Stimulated activated naive CD8-positive, alpha-beta T cell treated with anti-CD3 and anti-CD28 coated beads, Interleukin-15, Interleukin-2, amounts not matched to agents 100 U/mL and 50 U/mL, for 24 hours (primary cell): ENCODE measurements around the gene PIEZO1.
A peak's percentile ranks its signal among the peaks of the same experiment; 100 is the strongest.

Experiments used
- ATAC-seq: fragments of 150-1000 bp; cut with Tn5 transposase; one replicate; pipeline ENCODE4 v1.10.0; 2021
- DNase-seq: peaks from one replicate; pipeline ENCODE4 v3.0.0; 2021

Gene PIEZO1

DNA sequence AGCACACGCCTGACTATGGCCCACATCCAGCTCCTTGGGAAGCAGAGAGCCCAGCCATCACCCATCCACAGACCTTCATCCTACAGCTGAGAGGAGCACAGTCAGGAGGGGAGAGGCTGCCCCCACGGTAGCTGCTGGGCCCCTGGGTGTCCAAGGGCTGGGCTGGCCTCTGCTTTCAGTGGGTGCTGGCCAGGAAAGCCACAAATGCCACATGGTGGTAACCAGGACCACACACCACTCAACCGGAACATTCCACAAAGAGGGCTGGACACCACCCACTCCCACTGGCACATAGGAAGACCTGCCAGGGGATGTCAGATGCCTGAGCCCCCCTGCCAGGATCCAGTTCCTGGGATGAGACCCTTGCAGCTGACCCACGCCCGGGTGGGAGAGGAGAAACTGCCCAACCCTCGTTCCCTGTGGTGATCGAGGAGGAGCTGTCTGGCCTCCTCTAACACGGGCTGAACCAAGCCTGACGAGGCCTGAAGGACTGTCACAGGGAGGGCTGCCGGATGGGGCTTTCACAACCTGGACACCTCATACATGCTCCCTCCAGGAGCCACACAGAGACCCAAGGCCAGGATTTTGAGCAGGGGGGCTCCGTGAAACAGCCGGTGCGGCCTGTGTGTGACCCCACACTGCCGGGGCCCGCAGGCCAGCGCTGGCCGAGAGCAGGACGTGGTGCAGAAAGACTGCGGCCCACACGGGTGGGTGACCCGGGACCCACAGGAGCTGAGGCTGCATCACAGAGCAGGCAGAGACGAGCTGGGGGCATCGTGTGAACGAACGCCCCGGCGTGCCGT is 30.7 kb downstream of the PIEZO1 start:
- DNase-seq: no peak
- ATAC-seq: no peak

DNA sequence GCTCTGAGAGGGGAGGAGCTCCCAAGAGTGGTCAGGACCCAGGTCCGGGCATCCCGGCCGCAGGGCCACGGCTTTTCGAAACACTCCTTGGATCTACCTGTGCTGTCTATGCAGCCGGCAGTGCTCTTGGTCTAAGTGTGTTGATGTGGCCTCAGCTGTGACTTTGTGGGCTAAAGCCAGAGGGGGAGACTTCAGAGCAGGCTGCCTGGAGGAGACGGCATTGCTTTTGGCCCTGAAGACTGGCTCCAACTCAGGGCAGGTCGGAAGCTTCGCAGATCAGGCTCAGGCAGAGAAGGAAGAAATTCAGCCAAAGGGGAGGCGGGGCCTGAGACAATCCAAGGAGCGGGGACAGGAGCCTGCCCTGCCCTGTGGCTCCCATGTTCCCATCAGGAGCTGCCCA is 31.4 kb downstream of the PIEZO1 start:
- DNase-seq: no peak
- ATAC-seq: no peak

DNA sequence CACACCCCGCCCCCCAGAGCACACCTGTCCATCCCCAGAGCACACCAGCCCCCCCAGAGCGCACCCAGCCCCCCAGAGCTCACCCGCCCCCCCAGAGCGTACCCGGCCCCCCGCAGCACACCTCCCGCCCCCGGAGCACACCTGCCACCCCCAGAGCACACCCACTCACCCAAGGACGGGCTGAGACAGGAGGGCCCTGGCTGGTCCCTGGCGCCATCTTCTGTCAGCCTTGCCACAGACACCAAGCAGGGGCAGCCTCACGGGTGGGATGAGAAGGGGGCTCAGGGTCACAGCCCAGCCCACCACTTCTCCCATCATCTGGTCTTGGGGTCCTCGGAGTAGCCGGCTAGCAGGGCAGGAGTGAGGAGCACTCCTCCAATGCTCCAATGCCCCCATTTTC is 31.8 kb downstream of the PIEZO1 start:
- DNase-seq: no peak
- no peak for ATAC-seq

DNA sequence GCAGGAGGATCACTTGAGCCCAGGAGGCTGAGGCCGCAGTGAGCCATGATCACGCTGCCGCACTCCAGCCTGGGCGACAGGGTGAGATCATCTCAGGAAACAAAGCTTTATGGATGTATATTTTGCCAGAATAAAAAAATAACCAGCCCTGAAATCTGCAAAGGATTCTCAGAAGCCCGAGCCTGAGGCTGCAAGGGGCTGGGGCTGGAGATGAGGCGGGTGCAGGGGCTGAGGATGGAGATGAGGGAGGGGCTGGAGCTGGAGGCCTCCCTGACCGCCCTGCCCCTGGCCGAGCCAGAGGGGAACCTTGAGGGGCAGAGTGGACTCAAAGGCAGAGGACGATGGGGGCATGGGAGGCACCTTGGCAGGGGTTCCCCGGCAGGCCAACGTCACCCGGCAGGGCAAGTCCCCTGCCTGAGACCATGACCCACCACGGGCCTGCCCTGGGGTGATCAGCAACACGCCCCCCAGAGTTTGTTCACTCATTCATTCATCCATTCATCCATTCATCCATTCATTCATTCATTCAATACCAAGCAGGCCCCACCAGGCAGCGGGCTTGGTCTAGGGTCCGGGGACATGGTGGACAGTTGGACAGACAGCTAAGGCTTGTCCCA is 32.5 kb downstream of the PIEZO1 start:
- DNase-seq (no peak), ATAC-seq (no peak)

DNA sequence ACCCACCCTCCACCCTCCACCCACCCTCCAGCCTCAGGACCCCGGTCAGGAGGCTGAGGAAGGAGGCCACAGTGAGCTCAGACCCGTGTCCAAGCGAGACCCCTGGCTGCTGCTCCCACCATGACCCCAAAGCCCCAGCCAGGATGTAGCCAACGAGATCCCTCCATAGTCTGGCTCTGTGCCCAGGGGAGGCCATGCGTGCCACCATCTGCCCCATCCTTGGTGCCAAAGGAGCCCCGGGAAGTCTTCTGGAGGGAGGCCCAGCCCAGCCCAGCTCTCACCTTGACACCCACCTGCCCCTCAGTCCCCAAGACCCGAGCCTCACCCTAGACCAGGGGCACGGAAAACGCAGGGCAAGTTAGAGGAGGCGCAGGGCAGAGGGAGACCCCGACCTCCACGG is 34.2 kb downstream of the PIEZO1 start:
- ATAC-seq: no peak
- no peak for DNase-seq

DNA sequence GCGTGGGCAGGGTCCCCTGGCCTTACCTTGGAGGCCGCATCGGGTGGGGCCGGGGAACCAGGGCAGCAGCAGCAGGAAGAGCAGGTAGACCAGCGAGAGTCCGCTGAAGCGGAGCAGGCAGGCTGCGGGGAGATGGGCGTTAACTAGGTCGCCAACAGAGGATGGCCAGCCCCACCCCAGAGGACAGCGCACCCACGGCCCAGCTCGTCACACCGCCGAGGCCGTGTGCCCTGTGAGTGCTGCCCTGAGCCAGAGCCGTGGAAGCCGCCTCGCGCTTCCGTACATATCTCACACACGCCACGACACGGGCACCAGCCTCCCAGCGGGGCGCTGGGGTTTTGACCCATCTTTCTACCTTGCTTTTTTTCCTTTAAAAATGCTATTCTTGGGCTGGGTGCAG is 35.7 kb downstream of the PIEZO1 start:
- no peak for ATAC-seq
- DNase-seq: no peak

DNA sequence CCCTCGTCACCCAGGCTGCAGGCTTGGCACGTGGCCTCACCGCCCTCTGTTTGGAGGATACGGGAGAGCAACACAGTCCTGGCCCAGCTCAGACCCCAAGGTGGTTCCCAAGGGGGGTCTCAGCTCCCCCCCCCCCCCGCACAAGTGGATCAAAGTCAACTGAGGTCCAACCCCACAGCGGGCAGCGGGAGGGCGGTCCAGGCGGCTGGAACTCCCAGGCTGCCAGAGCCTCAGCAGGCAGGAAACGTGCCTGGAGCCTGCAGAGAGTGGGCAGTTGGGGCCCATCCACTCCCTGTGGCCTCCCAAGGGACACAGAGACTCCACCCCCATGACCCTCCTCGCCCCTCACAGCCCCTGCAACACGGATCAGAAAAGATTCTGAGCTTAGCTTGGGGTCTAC is 36.7 kb downstream of the PIEZO1 start:
- DNase-seq: no peak
- no peak for ATAC-seq

DNA sequence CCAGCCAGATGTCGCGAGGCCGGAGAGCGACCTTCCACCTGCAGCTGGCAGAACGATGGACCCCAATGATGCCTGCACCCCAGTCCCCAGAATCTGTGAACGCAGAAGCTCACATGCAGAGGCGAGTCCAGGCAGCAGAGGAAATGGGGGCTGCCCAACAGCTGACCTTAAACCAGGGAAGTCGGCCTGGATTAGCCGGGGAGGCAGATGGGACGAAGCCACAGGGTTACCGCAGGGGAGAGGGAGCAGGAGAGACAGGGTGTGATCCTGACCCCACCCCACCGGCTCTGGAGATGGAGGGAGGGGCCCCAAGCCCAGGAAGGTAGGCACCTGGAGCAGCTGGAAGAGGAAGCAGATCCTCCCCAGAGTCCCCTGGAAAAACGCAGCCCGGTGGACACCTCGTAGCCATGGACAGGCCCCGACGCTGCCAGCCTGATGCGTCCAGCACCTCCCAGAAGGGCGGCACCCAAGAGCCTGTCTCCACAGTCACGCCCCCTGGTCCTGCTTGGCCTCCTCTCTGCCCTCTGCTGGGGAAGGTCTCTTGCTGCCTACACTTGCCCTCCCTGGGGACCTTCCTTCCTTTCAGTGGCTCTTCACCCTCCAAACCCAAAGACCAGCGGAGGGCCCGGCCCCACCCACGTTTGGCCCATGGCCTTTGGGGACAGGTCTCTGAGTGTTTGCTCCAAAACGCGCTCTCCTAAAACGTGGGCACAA is 37.3 kb downstream of the PIEZO1 start:
- DNase-seq (peak; percentile 64), ATAC-seq (peak; percentile 38)

DNA sequence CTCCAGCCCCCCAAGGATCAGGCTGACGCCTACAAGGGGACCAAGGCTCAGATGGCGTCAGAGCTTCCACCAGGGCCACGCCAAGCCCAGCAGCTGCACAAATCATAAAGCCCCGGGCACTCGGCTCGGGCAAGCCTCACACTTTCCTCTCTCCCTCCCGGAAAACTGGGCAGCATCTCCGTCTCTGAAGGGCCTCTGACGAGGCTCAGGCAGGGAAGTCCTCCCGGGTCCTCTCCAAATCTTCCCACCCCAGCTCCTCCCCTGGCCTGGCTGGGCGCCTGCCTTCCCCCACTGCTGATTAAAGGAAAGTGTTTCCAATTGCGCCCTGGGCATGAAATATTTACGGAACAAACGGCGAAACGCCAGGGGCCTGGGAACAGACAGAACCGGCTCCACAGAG is 38.5 kb downstream of the PIEZO1 start:
- DNase-seq: no peak
- no peak for ATAC-seq

DNA sequence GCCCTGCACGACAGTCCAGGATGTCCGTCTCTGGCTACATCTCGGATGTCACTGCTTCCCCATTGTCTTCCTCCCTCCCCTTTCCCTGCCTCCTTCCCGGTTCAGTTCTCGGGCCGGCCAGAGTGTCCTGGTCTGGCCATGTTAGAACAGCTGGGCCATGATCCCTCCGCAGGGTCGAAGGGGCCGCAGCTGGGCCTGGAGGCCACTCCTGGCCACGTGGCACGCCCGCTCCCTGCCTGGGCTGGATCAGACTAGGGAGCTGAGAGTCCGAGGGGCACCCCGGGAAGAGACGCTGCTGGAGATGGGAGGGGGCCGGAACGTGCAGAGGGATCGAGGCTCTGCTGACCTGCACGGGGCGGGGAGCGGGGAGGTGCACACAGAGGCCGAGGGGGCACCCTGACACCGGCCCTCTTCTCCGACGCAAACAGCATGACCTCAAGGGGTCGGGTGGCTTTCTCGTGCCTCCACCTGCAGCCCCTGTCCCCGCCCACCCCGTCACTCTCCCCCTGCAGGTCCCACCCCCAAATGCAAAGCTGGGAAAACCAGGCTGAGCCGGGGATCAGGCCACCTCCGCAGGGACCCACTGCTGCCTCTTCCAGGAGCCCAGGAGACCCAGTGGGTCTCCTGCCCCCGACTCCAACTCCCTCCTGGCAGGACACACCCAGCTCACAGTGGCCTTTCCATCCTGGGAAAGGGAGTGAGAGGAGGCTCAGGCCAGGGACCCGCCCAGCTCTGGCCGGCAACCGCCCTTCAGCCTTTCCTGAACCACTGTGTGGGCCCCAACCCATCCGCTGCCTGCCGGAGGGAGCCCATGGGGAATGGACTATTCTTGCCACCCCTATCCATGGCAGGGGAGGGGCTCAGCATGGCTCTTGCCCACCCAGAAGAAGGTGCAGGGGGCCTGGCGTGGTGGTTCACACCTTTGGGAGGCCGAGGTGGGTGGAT is 40.2 kb downstream of the PIEZO1 start:
- ATAC-seq: no peak
- DNase-seq: no peak

DNA sequence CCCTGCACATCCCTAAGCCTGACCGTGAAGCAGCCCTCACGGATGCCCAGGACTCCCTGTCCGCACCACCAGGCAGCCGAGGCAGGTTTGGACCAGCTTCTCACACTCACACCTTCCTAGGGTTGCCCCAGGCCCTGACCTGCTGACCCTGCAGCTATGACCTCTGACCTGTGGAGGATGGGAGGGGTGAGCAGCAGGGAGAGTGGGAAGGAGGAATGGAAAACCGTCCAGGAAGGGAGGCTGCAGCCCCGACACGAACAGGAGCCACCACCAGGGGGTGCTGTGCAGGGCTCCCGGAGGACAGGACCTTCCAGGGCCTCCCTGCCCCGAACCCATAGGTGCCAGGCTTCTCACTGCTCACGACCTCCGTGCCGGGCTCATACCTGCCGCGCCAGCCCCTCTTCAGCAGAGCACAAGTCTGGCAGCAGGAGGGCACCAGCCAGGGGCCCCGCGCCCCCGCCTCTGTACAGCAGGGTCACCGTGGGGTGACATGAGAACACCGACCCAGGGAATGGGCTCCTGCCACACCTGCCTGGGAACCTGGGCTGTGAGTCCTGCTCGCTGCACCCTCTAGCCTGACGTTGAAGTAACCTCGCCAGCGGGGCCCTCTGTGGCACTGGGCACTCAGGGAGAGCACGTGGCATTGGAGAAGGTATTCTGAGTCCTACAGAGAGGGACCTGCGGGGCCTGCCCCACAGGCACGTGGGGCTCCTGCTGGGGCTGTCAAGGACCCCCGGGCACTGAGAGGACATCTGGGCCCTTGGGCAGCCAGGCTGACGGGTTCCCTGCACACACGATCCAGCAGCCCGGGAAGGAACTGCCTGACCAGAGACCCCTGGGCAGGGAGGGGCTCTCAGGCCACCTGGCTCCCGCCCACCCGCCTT is 41.1 kb downstream of the PIEZO1 start:
- DNase-seq: peak; percentile 86
- ATAC-seq: peak; percentile 34

DNA sequence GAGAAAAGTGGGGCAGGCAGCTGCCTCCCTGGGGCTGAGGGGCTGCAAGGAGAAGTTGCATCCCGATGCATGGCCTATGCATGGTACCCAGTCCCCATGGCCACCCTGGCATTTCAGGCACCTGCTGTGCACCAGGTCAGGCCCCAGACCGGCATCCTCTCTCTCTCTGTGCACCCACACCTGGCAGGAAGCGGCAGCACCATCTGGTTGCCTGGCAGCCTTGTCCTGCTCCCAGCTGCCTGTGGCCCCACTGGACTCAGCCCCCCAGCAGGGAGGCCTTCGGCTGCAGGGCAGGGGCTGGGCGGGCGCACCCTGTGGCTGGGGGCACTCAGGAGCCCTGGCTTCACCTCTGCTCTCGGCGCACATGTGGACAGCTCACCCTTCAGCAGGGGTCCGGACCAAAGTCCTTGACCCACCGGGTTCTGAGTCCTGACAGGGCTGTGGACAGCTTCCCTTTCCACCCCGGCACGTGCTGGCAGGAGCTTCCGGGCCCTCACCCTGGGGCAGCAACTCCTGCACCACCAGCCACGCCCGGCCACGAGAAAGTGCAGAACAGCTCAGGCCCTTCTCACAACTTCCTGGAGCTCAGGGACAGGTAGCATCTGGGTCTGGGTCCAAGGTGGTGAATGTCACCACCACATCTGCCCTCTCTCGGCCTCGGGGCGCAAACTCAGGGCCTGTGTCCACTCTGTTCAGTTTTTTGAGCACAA is 42.0 kb downstream of the PIEZO1 start:
- no peak for DNase-seq
- ATAC-seq: no peak

DNA sequence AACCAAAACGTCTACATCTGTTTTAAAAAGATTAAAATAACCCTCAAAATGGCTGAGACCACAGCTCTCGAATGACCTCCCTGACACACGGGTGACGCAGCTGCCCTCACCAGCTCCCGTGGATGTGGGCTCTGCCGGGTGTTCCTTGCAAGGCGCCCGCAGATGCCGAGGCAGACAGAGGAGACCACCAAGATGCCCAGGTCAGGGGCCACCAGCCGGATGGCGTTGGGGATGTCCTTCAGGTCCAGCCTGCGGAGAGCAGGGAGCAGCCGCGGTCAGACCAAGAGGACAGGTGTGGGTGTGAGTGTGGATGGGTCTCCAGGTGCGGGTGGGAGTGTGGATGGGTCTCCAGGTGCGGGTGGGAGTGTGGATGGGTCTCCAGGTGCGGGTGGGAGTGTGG is 43.7 kb downstream of the PIEZO1 start:
- no peak for DNase-seq
- ATAC-seq: no peak

DNA sequence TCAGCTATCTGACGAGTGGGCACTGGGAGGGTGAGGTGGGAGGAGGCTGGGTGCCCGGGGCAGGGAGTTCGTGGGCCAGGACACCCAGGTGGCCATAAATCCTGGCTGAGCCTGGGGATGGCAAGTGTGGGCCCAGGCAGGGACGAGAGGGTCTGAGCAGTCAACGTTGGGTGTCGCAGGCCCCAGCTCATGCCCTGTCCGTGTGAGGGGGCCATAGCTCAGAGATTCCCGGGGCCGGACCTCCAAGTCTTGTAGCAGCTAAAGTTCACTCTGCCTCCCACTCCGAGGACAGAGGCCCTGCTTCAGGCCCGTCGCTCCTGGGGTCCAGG is 44.3 kb downstream of the PIEZO1 start:
- ATAC-seq (no peak), DNase-seq (no peak)

DNA sequence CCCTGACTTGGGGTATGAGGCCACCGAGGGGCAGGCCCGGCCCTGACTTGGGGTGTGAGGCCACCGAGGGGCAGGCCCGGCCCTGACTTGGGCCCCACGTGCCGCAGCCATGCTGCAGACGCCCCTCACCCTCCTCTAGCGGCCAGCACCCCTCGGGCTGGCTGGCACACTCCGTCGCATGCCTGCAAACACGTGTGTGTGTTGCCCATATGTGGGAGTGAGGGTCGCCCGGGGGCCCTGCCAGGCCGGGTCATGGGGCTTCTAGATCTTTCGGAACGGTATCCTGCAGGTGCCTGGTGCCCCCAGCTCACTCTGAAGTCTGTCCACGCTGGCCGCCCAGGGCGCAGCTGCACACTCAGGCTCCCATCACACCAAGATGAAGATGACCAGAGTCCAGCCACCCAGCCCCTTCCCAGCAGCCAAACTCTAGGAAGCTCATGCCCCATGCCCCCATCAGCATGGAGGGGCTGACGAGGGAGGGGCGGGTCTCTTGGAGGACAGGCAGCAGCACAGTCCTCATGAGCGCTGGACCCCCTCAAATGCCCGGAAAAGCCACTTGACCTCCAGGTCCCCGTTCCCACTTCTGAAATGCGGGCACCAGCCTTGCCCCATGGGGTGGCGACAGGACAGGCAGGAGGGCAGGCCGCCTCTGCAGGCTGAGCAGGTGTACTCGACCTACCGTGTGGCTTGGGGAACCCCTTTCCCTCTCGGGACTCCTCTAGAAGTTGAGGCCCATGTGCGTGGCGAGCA is 44.9 kb downstream of the PIEZO1 start:
- DNase-seq (no peak), ATAC-seq (no peak)

DNA sequence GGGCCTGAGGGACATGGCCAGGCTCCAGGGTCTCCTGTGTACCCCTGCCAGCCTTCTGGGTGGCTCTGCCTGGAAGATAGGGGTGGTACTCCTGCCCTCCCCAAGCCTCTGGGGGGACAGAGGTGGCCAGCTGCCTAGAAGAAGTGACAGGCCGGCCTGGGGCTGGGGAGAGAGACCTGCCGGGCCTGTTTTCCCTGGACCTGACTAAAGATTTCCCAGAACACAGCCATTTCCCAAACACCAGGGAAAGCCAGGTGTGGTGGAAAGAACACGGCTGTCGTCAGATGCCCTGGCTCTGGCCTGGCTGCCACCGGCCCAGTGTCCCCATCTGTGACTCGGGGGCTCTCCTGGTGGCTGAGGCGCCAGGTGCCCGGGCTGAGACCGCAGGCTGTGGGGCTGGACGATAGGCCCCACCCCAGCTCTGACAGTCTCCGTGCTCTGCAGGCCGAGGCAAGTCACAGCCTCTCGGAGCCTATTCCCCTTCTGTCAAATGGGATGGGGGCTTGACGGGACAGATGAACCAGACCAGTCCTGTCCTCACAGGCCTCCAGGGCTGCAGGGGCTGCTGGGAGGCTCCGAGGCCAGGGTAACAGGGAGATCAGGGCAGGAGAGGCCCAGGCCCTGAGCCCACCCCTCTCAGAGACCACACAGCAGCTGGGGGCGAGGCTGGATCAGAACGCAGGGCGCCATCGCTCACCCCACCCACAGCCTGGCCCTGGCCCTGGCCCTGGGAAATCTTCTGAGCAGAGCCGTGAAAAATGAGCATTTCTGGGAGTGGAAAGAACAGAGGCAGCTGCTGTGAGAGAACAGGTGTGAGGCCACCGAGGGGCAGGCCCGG is 45.7 kb downstream of the PIEZO1 start:
- ATAC-seq (no peak), DNase-seq (no peak)

DNA sequence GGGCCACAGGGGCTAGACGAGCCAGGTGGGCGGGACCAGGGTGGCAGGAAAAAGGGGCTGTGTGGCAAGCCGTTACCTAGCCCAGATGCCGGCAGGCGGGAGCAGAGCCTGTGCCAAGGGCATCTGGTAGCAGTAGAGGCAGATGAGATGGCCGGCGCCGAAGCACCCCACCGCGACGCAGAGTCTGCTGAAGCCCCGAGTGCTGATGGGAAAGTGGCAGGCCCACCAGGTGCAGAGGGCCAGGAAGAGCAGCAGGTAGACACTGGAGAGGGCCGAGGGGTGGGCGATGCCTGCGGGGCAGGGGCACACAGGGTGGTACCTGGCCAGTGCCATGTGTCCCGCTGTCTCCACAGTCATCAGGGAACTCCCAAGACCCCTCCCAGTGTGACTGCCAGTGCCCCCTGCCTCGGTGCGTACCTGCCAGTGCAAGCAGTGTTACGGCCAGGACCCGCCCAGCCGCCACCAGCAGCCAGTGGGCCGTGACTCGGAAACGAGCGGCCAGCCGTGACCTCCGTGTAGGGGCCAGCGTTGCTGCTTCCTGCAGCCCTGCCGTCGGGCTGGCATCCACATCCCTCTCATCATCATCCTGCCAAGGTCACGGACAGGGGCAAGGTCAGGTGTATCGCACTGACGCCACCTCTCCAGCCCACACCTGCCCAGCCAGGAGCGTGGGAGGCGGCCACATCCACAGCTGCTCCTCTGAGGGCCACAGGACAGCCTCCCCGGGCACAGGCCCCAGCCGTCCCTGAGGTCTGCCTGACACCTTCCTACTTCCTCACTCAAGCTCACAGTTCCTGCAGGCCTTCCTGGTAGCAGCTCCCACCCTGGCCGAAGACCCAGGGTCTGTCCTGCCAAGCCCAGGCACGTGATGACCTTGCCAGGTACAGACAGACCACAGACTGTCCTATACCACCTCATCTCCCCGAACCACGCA is 46.6 kb downstream of the PIEZO1 start:
- DNase-seq (no peak), ATAC-seq (no peak)
